Dermis blood vessel endothelial cell (primary cell): Measurements from ENCODE around the gene TECPR1. TPM values are rescaled to one million over a fixed set of nuclear protein-coding genes. Genes with fewer than 3 reads are reported as not detected.

Experiments
- DNase-seq: peaks from one replicate; pipeline ENCODE4 v3.0.0; 2010
- total RNA-seq: library from RNA; depleted of rRNA; stranded (reverse); fragments of >200 nt; gene quantifications from 2 replicates; pipeline ENCODE4 v1.2.3, GENCODE V29; 2014

TECPR1 gene, protein sequence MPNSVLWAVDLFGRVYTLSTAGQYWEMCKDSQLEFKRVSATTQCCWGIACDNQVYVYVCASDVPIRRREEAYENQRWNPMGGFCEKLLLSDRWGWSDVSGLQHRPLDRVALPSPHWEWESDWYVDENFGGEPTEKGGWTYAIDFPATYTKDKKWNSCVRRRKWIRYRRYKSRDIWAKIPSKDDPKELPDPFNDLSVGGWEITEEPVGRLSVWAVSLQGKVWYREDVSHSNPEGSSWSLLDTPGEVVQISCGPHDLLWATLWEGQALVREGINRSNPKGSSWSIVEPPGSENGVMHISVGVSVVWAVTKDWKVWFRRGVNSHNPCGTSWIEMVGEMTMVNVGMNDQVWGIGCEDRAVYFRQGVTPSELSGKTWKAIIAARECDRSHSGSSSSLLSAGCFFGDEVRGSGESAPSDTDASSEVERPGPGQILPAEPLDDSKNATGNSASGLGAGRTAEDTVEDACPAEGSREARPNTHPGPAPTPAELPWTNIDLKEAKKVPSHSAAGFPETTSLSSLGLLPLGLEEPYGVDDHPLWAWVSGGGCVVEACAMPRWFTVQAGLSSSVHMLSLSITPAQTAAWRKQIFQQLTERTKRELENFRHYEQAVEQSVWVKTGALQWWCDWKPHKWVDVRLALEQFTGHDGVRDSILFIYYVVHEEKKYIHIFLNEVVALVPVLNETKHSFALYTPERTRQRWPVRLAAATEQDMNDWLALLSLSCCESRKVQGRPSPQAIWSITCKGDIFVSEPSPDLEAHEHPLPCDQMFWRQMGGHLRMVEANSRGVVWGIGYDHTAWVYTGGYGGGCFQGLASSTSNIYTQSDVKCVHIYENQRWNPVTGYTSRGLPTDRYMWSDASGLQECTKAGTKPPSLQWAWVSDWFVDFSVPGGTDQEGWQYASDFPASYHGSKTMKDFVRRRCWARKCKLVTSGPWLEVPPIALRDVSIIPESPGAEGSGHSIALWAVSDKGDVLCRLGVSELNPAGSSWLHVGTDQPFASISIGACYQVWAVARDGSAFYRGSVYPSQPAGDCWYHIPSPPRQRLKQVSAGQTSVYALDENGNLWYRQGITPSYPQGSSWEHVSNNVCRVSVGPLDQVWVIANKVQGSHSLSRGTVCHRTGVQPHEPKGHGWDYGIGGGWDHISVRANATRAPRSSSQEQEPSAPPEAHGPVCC
- total RNA-seq, result 66.2 and 105 TPM in 2 replicates

- peak; percentile 93 for DNase-seq
Measured at GRCh38 chr7:98251601-98252424, at the start of gene TECPR1. Gene TECPR1 (minus strand): TSS chr7:98252232. CDS start chr7:98246146, 6,086 bp downstream.

DNA sequence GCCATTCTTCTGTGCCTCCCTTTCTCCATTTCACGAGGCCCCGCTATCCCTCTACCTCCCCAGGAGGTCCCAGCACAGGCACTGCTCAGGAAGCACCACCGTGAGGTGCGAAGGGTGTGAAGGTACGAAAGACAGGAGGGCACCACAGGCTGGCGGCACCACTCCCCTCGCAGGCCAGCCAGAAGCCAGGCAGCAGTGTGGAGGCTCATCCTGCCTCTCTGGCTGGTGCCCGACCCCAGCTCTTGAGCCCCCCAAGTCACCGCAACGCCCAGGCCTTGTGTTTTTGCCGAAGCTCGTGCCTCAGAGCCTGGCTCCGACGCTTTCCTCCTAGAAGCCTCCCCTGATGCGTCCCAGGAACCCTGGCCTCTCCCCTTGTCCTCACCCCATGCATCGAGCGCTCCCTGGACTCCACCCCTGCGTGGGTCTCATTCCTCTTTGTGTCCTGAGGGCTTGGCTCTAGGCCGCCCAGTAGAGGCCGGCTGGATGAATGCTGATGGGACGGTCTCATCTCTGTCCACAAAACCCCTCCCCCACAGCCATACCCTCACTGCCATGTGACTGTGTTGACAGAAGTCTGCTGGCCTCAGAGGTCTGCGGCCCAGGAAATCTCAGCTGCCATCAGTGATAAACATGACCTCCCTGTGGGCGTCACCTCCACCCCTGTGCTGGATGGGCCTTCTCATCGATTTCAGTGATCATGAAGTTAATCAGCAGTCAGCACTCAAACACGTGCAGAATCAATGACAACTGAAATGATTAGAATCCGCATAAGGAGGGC is 48.8 kb upstream of the TECPR1 start:
- no peak for DNase-seq

DNA sequence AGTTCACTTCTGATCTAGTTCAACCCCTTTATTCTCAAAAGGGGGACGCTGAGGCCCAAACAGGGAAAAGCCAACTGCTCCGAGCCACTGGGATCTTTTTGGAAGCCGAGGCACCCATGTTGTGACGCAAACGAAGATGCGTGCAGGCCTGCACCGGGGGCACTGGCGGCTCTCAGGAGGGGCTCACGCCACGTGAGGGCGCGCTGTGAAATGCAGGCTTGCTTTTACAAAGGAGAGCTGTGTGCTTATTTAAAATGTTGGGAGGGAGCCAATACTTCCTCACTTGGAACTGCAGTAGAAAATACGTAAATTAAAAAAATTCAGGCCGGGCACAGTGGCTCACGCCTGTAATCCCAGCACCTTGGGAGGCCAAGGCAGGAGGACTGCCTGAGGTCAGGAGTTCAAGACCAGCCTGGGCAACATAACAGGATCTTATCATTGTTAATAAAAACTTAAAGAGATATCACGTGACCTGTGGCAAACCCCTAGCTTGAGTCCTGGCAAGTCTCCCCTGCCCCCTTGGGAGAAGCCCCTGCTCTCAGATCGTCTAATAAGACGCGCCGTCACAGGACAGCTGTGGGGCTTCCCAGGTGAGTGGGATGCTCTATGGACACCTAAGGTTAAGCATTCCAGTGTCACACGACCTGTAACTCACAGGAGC is 45.7 kb upstream of the TECPR1 start:
- DNase-seq, result no peak

GRCh38 chr7:98296833-98297232 is 44.8 kb upstream of the TECPR1 start:
- no peak for DNase-seq

DNA sequence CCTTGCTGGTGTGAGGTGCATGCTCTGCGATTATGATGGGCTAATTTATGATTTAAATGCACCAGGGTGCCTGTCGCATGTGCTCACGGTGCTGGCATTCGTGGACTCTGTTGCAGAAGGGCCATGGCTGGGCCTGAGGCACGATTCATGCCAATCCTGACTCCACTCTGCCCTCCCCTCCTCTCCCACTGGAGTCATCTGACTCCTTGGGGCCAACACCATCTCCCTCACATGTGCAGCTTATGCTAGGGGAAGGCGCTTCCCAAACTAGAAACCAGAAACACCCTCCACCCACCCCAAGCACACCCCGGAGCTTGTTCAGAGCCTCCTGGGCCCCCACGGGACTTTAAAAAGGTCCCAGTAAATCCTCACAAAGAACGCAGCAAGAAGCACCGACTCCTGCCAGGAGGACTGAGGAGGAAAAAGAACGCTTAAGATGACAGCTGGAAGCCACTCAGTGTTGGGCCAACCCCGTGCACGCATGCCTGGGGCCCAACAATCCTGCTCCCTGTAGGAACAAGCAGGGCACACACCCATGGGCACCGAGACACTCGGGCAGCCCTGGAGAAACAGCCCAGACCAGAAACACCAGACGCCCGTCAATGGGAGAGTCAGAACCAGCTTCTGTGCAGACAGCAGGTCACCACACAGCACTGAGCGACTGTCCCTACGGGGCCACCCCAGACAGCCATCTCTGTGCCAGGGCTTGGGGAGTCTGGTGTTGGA is 43.6 kb upstream of the TECPR1 start:
- DNase-seq, result no peak

GRCh38 chr7:98294798-98295382 is 42.9 kb upstream of the TECPR1 start:
- DNase-seq, result peak; percentile 68

- no peak for DNase-seq
Measured at GRCh38 chr7:98294326-98294725, 42.3 kb upstream of the TECPR1 start.

DNA sequence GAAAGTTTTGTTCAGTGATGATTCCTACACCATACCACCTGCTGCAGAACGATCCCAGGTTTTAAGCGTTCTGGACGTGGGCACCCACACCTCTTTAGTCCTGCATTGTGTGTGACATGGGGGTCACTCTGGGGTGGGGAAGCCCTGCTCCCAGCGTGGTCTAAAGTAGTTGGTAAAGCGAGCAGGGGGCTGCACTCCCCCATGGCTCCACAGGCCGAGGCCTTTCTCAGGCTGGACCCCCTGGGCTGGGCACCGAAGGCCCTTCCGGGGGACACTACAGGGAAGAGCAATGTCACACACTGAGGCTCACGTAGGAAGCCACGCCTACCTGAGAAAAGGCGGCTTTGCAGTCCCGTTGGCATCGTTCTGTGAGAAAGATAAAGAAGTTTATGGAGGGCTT is 41.7 kb upstream of the TECPR1 start:
- no peak for DNase-seq

DNA sequence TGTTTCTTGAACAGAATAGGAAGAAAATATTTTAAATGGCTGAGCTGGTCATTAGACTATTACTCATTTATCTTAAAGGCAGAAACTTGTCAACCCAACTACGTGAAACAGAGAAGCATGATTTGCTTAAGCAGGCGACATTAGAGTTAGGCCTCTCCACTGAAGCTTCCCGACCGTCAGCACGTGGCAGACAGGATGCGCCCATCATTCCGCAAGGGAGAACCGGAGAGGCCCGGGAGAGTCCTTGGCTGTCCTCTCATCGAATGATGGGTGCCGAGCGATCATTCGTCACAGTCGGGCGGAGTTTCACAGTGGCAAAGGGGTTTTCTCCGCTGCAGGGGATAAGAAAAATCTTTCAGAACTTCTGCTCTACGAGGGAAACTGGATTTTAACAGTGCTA is 41.2 kb upstream of the TECPR1 start:
- DNase-seq, result no peak

DNA sequence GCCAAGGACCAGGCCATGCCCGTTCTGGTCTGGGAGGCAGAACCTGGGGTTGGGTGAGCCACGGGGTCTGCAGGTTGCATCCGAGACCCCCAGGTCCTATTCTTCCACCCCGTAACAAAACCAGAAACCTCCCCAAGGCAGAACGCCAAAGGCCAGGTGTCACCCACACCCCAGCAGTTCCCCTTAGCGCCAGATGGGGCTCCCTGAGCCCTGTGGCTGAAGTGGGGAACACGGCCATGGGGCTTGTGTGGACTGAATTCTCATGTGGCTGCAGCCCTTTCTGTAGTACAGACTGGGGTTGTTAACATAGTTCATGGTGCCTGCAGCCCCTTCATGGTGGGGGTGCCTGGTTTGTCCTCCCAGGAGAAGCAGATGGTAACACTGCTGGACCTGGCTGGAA is 39.7 kb upstream of the TECPR1 start:
- DNase-seq, result no peak

GRCh38 chr7:98289333-98289875 is 37.4 kb upstream of the TECPR1 start:
- no peak for DNase-seq

DNA sequence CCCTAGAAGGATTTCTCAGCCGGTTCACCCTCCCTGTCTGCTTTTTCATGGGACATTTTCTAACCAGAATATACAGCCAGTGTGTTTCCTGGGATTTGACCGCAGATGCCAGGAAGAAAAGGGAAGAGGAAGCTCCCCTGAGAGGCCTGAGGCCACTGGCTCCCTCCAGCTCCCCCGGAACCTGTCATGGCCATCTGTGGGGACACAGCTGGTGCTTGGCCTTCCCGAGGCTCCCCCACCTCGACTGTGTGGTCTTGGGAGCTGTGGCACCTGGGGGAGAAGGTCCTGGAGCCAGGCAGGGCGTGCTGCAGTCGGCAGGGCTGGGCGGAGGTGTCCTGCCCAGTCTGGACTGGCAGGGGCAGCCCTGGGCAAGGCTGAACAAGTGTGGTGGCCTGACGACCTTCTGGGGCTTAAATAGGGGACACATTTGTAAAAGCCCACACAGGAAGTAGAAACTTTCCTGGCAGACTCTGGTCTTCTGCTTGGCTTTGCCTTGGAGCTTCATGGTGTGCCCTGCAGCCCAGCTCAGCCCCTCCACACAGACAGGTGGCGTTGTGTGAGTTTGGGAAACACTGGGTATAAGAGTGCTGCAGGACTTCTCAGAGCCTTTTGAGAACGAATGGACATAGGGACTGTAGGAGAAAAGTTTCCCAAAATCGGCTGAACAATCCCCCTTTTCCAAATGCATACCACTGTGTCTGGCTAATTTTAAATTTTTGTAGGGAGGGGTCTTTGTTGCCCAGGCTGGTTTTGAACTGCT is 36.2 kb upstream of the TECPR1 start:
- DNase-seq, result no peak

- no peak for DNase-seq
Measured at GRCh38 chr7:98287486-98287959, 35.5 kb upstream of the TECPR1 start.

- DNase-seq, result no peak
Measured at GRCh38 chr7:98286701-98287485, 34.9 kb upstream of the TECPR1 start.

- no peak for DNase-seq
Measured at GRCh38 chr7:98286093-98286539, 34.1 kb upstream of the TECPR1 start.

DNA sequence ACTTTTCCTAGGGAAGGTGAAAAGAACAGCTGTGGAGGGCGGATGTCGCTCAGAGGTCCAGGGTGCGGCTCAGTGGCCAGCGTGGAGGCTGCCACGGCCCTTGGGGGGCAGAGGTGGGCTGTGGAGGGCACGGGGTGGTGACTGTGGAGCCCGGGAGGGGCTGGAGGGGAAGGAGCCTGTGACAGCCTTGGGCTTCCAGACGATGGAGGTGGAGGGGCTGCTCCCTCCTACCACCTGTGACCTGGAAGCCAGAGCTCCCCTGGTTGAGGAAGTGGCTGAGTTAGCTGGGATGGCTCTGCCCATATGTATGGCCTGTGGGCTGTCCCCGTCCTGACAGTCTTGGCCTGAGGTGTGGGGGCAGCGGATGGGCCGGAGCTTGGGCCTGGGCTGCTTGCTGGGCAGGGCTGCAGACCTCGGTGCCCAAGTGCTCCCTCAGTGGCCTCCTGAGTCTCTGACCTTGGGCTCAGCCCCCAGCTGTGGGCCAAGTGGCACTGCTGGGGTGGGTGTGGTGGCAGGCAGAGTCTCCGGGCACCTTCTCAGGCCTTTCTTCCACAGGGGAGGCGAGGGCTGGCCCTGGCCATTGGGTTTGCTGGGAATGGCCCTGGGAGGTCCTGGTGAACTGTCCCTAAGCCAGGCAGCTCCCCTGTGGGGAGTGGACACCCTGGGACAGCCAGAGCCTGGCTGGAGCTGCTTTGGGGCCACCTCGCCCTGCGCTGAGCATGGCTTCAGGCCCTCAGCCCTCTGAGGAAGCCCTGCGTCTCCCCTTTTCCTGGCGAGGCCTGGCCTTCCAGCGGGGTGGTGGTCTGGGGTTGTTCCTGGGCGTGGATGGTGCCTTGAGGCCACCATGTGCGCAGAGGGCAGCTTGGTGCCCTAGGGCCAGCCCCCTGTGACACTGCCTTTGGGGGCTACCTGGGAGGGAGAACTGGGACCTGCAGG is 33.4 kb upstream of the TECPR1 start:
- DNase-seq, result no peak
